Endothelial cell of umbilical vein (primary cell): ENCODE measurements around the gene RASA2.

ENCODE experiments used
- EZH2 ChIP-seq: IDR thresholded peaks from 2 replicates; pipeline ENCODE4 v1.6.1; 2012; ENCODE audit warnings: borderline replicate concordance, low read depth, mild to moderate bottlenecking, moderate library complexity, low read length, inconsistent platforms; ENCODE audit not compliant: severe bottlenecking
- FOS ChIP-seq: IDR thresholded peaks from 2 replicates; pipeline ENCODE4 v1.6.1; 2011; ENCODE audit warnings: mild to moderate bottlenecking, low read length, moderate library complexity, borderline replicate concordance; ENCODE audit not compliant: insufficient read depth
- GATA2 ChIP-seq: IDR thresholded peaks from 2 replicates; pipeline ENCODE4 v1.7.0; 2011; ENCODE audit warnings: low read depth, mild to moderate bottlenecking, moderate library complexity, mixed read lengths, low read length; ENCODE audit not compliant: insufficient read length, insufficient read depth
- MAX ChIP-seq: IDR thresholded peaks from 2 replicates; pipeline ENCODE4 v1.6.1; 2011; ENCODE audit not compliant: insufficient read depth, insufficient read length
- MYC ChIP-seq: IDR thresholded peaks from one replicate; pipeline ENCODE4 v1.6.1; 2011; ENCODE audit warnings: mild to moderate bottlenecking, low read depth, low read length
- POLR2A ChIP-seq: IDR thresholded peaks from 2 replicates; pipeline ENCODE4 v1.6.1; 2012; ENCODE audit warnings: low read depth, mild to moderate bottlenecking, control low read depth, low read length
- POLR2AphosphoS5 ChIP-seq: IDR thresholded peaks from 2 replicates; pipeline ENCODE4 v1.6.1; 2012; ENCODE audit warnings: low read depth, mild to moderate bottlenecking, control low read depth, low read length, moderate library complexity; ENCODE audit not compliant: insufficient read depth
- TF ChIP-seq, protein P1 (sequence below), 2 donors: IDR thresholded peaks; 1 replicate in 1 of 2; 2 replicates in 1 of 2; pipeline ENCODE4 v1.5.1; 2011; ENCODE audit warnings: low read length in 2 of 2, mild to moderate bottlenecking in 2 of 2, moderate library complexity in 2 of 2, control low read depth in 1 of 2, inconsistent platforms in 1 of 2, low read depth in 1 of 2; ENCODE audit not compliant: insufficient read depth in 1 of 2; ENCODE audit errors: extremely low read depth in 1 of 2

- TF ChIP-seq POLR2A (no peak), EZH2 (no peak), MAX (no peak), POLR2AphosphoS5 (no peak), MYC (no peak), FOS (no peak), GATA2 (no peak)
- TF ChIP-seq, protein P1, sequence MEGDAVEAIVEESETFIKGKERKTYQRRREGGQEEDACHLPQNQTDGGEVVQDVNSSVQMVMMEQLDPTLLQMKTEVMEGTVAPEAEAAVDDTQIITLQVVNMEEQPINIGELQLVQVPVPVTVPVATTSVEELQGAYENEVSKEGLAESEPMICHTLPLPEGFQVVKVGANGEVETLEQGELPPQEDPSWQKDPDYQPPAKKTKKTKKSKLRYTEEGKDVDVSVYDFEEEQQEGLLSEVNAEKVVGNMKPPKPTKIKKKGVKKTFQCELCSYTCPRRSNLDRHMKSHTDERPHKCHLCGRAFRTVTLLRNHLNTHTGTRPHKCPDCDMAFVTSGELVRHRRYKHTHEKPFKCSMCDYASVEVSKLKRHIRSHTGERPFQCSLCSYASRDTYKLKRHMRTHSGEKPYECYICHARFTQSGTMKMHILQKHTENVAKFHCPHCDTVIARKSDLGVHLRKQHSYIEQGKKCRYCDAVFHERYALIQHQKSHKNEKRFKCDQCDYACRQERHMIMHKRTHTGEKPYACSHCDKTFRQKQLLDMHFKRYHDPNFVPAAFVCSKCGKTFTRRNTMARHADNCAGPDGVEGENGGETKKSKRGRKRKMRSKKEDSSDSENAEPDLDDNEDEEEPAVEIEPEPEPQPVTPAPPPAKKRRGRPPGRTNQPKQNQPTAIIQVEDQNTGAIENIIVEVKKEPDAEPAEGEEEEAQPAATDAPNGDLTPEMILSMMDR (IDR thresholded peaks at IDR 0.05; ENCODE audit: extremely low read depth in 1 of 2, insufficient read depth in 1 of 2, low read depth in 1 of 2, low read length in 2 of 2): no peak
Measured at GRCh38 chr3:141499284-141499683, 12.5 kb downstream of the RASA2 start.
